HCT116 (cell line): ENCODE results near the gene ZNF773. TPM values are rescaled to one million over a fixed set of nuclear protein-coding genes. Genes with fewer than 3 reads are reported as not detected.
"Not testable (repeated sequence)": the region's sequence is repeated elsewhere in the genome, so short reads cannot be mapped to it uniquely, and the experiment has no call there.

Source experiments
- ATAC-seq: fragments of 200-7000 bp; cut with Tn5 transposase; 2 replicates; pipeline ENCODE4 v1.9.1; 2020; ENCODE audit warnings: mild to moderate bottlenecking, moderate library complexity
- BruUV-seq: library from RNA; stranded (reverse); fragments of 400-500 nt; replicated peaks from 2 replicates; lab custom pipeline; 2021; lab: Mats Ljungman, UMichigan
- CTCF ChIA-PET: fragments of 300-600 bp; sonication (Branson Sonifier 250); formaldehyde crosslinking; loops from one replicate; lab custom pipeline; 2021; ENCODE audit warnings: antibody characterized with exemption; lab: Charles Lee
- POLR2A ChIA-PET: fragments of 300-600, 350-600 bp; sonication (Branson Sonifier 250); formaldehyde crosslinking; loops from one replicate; lab custom pipeline; 2021; ENCODE audit warnings: antibody characterized with exemption; lab: Charles Lee
- RAD21 ChIA-PET, 2 experiments: fragments of 300-600 bp; sonication (Branson Sonifier 250); formaldehyde crosslinking; loops; one replicate each; lab custom pipeline; 2023; ENCODE audit warnings: low total read pairs in 2 of 2; ENCODE audit not compliant: uncharacterized antibody in 2 of 2, unreplicated experiment in 2 of 2, low non-redundant PET in 1 of 2; lab: Charles Lee
- DNase-seq: peaks from one replicate; pipeline ENCODE4 v3.0.0-alpha.2; 2010; ENCODE audit warnings: low read depth, low spot score
- H2AFZ ChIP-seq: fragments of 200-600 bp; shearing (Covaris generic), sonication (generic); 2 replicates; pipeline ENCODE4 v1.6.1; 2017; ENCODE audit warnings: low read depth, mixed run types, mixed read lengths, antibody characterized with exemption, low read length; ENCODE audit not compliant: poor library complexity, severe bottlenecking
- H3K27ac ChIP-seq: 2 replicates; pipeline ENCODE4 v1.5.1; 2012; ENCODE audit warnings: low read depth, low read length
- H3K27me3 ChIP-seq: fragments of 200-600 bp; sonication (generic); 2 replicates; pipeline ENCODE4 v1.6.1; 2016; ENCODE audit warnings: mixed run types, low read length, mixed read lengths; ENCODE audit not compliant: insufficient read depth
- H3K36me3 ChIP-seq, 2 experiments: fragments of 200-500 bp in 1 of 2; fragments of 200-600 bp in 1 of 2; sonication (Bioruptor generic) in 1 of 2; sonication (generic) in 1 of 2; 2 replicates each; pipeline versions ENCODE4 v1.5.1 to v1.6.1; 2014 to 2016; ENCODE audit warnings: low read length in 2 of 2, inconsistent platforms in 1 of 2, mixed read lengths in 1 of 2, mixed run types in 1 of 2; ENCODE audit not compliant: insufficient read depth in 2 of 2, control insufficient read depth in 1 of 2
- H3K4me1 ChIP-seq, 2 experiments: fragments of 200-600 bp in 1 of 2; sonication (generic) in 1 of 2; 2 replicates each; pipeline versions ENCODE4 v1.5.1 to v1.6.1; 2012 to 2017; ENCODE audit warnings: low read length in 2 of 2, inconsistent platforms in 1 of 2, mild to moderate bottlenecking in 1 of 2, mixed read lengths in 1 of 2, mixed run types in 1 of 2, moderate library complexity in 1 of 2; ENCODE audit not compliant: insufficient read depth in 2 of 2, control insufficient read depth in 1 of 2
- H3K4me2 ChIP-seq: fragments of 200-600 bp; sonication (generic); 2 replicates; pipeline ENCODE4 v1.6.1; 2017; ENCODE audit warnings: mixed run types, low read length, mixed read lengths
- H3K4me3 ChIP-seq, 2 experiments: fragments of 200-600 bp in 1 of 2; sonication (generic) in 1 of 2; replicated peaks in 1 of 2; 2 replicates each; pipeline ENCODE4 v1.5.1; 2011 to 2016; ENCODE audit warnings: low read length in 2 of 2, control low read depth in 1 of 2, low read depth in 1 of 2, mild to moderate bottlenecking in 1 of 2, mixed read lengths in 1 of 2, mixed run types in 1 of 2
- H3K79me2 ChIP-seq: fragments of 200-600 bp; sonication (generic); 2 replicates; pipeline ENCODE4 v1.6.1; 2017; ENCODE audit warnings: mild to moderate bottlenecking, mixed run types, low read length, moderate library complexity, mixed read lengths; ENCODE audit not compliant: insufficient read depth
- H3K9ac ChIP-seq: fragments of 200-600 bp; sonication (generic); 2 replicates; pipeline ENCODE4 v1.6.1; 2016; ENCODE audit warnings: low read length, mixed read lengths
- H3K9me2 ChIP-seq: fragments of 200-600 bp; sonication (generic), shearing (Covaris generic); 2 replicates; pipeline ENCODE4 v1.6.1; 2017; ENCODE audit warnings: mixed run types, mild to moderate bottlenecking, moderate library complexity; ENCODE audit not compliant: insufficient read depth
- H3K9me3 ChIP-seq, 2 experiments: fragments of 200-500 bp in 1 of 2; fragments of 200-600 bp in 1 of 2; sonication (Bioruptor generic) in 1 of 2; sonication (generic) in 1 of 2; 2 replicates each; pipeline ENCODE4 v1.6.1; 2014 to 2017; ENCODE audit warnings: low read length in 2 of 2, mixed read lengths in 2 of 2, inconsistent platforms in 1 of 2, low read depth in 1 of 2, mild to moderate bottlenecking in 1 of 2, mixed run types in 1 of 2, moderate library complexity in 1 of 2; ENCODE audit not compliant: control insufficient read depth in 1 of 2, insufficient read depth in 1 of 2
- H4K20me1 ChIP-seq: fragments of 200-600 bp; sonication (generic), shearing (Covaris generic); 2 replicates; pipeline ENCODE4 v1.6.1; 2017; ENCODE audit warnings: mixed run types, mild to moderate bottlenecking, moderate library complexity; ENCODE audit not compliant: insufficient read depth
- intact Hi-C: fragments of 100-400 bp; cut with micrococcal nuclease; formaldehyde crosslinking; loops from 2 replicates; pipeline ENCODE4 v1.10.0; 2022
- total RNA-seq: library from RNA; stranded (reverse); gene quantifications from one replicate; pipeline ENCODE4 v1.2.1, GENCODE V29; 2021; ENCODE audit not compliant: unreplicated experiment
- TF ChIP-seq, protein P1 (sequence below): IDR thresholded peaks from 2 replicates; pipeline ENCODE4 v1.6.1; 2012

Gene ZNF773
- total RNA-seq, 1 experiment from 2014 or later: 0.42 TPM

DNA sequence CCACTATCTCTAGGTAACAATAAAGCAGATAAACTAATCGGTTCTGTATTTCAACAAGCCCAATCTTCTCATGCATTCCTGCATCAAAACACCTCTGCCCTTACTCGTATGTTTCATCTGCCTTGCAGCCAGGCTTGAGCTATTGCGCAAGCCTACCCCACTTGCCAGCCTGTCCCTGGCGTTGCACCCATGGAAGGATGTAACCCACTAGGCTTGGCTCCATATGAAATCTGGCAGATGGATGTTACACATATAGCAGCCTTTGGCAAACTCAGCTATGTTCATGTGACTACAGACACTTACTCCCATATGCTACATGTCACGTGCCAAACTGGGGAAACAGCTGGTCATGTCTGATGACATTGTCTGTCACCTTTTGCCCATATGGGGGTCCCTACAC, 15.5 kb downstream of the ZNF773 start:
- no peaks in the 10 kb centered on the region for H3K79me2 ChIP-seq
- H3K27me3 ChIP-seq: no peaks in the 10 kb centered on the region
- RAD21 ChIA-PET: no interaction called here
- CTCF ChIA-PET: no interaction called here
- peaks cover 17% of the 10 kb centered on the region in 2 experiments; a peak in 3 of 4 replicates for H3K9me3 ChIP-seq
- no peaks in the 10 kb centered on the region for H3K4me1 ChIP-seq
- no peak for DNase-seq
- intact Hi-C loops: no loop called here
- no TSS peak for BruUV-seq
- no peaks in the 10 kb centered on the region for H3K36me3 ChIP-seq
- H2AFZ ChIP-seq: no peak overlapping the region
- H3K27ac ChIP-seq: no peak overlapping the region
- H3K9ac ChIP-seq: no peak overlapping the region
- no peak overlapping the region for H3K4me3 ChIP-seq
- TF ChIP-seq, protein P1, sequence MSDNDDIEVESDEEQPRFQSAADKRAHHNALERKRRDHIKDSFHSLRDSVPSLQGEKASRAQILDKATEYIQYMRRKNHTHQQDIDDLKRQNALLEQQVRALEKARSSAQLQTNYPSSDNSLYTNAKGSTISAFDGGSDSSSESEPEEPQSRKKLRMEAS: no peak
- no peak overlapping the region for H3K4me2 ChIP-seq
- no peak for ATAC-seq
- H4K20me1 ChIP-seq: no peaks in the 10 kb centered on the region
- POLR2A ChIA-PET: no interaction called here
- no peaks in the 10 kb centered on the region for H3K9me2 ChIP-seq

DNA sequence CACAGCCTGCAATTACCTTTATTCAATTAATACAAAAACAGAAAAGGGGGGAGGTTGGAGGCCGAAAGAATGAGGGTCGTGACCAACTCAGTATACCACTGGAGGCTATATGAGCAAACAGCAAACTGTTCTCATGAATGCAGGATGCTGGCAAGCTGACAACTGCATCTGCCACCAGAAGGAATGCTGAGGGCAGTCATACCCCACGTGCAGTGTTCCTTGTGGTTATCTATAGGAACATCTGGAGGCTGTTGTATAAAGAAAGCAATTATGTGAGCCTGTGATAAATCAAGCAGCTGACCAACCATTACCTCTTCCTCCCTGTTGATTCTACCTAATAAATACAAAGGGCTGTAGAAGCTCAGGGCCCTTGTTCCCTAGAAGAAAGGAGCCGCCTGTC, 18.3 kb downstream of the ZNF773 start:
- H2AFZ ChIP-seq, H3K9ac ChIP-seq, DNase-seq, H3K4me1 ChIP-seq, H3K4me2 ChIP-seq, H3K79me2 ChIP-seq, H4K20me1 ChIP-seq, H3K9me2 ChIP-seq, POLR2A ChIA-PET, intact Hi-C loops, BruUV-seq, ATAC-seq, H3K27ac ChIP-seq, H3K27me3 ChIP-seq, H3K36me3 ChIP-seq, RAD21 ChIA-PET, H3K4me3 ChIP-seq, CTCF ChIA-PET: not testable (repeated sequence)
- peaks cover 5 to 11% of the 10 kb centered on the region in 2 experiments; a peak in 2 of 4 replicates for H3K9me3 ChIP-seq
